RWPE2 (cell line): ENCODE measurements around the gene RPL10A.

Experiments used
- ATAC-seq: fragments of 200-7000 bp; cut with Tn5 transposase; 3 replicates; pipeline ENCODE4 v1.9.1; 2021; ENCODE audit warnings: low read depth
- DNase-seq: peaks from one replicate; pipeline ENCODE4 v3.0.0-alpha.2; 2020; ENCODE audit warnings: low spot score
- H3K27ac ChIP-seq: fragments of 450-650 bp; 2 replicates; pipeline ENCODE4 v1.5.1; 2017; ENCODE audit warnings: mild to moderate bottlenecking; ENCODE audit not compliant: poor library complexity, severe bottlenecking
- H3K27me3 ChIP-seq: fragments of 250-450 bp; sonication (Bioruptor Pico); 2 replicates; pipeline ENCODE4 v1.5.1; 2021; ENCODE audit warnings: mild to moderate bottlenecking, moderate library complexity; ENCODE audit not compliant: insufficient read depth, poor library complexity, severe bottlenecking
- H3K36me3 ChIP-seq: fragments of 250-450 bp; sonication (Bioruptor Pico); 2 replicates; pipeline ENCODE4 v1.5.1; 2020; ENCODE audit warnings: low read depth, mild to moderate bottlenecking, moderate library complexity
- H3K4me1 ChIP-seq: fragments of 250-450 bp; sonication (Bioruptor Pico); 2 replicates; pipeline ENCODE4 v1.5.1; 2021; ENCODE audit warnings: mild to moderate bottlenecking, moderate library complexity; ENCODE audit not compliant: insufficient read depth, poor library complexity, severe bottlenecking
- H3K4me3 ChIP-seq: fragments of 250-450 bp; sonication (Bioruptor Pico); 2 replicates; pipeline ENCODE4 v1.5.1; 2021; ENCODE audit warnings: mild to moderate bottlenecking, moderate library complexity; ENCODE audit not compliant: severe bottlenecking
- H3K9me3 ChIP-seq: fragments of 250-450 bp; sonication (Bioruptor Pico); 2 replicates; pipeline ENCODE4 v1.5.1; 2021; ENCODE audit warnings: mild to moderate bottlenecking, moderate library complexity; ENCODE audit not compliant: severe bottlenecking
- CTCF ChIP-seq: fragments of 450-650 bp; IDR thresholded peaks from one replicate; pipeline ENCODE4 v1.5.1; 2017; ENCODE audit warnings: mild to moderate bottlenecking, moderate library complexity; ENCODE audit not compliant: poor library complexity, severe bottlenecking

The RPL10A gene

GRCh38 chr6:35454391-35455110 lies 13.7 kb upstream of the RPL10A start:
- ATAC-seq, result no peak; the same call in 2 of the 3 replicates
- Histone ChIP-seq H3K4me1 (peaks cover 13% of the 10 kb centered on the region), H3K9me3 (no peaks in the 10 kb centered on the region), H3K36me3 (peaks cover 53% of the 10 kb centered on the region), H3K4me3 (no peak overlapping the region), H3K27ac (peak overlapping the region; percentile 47), H3K27me3 (no peaks in the 10 kb centered on the region)
- no peak for DNase-seq
- TF ChIP-seq CTCF, result no peak

GRCh38 chr6:35457907-35458306 lies 10.3 kb upstream of the RPL10A start:
- TF ChIP-seq CTCF, result no peak
- DNase-seq, result no peak
- Histone ChIP-seq H3K36me3 (peaks cover 84% of the 10 kb centered on the region), H3K4me1 (peaks cover 13% of the 10 kb centered on the region), H3K4me3 (no peak overlapping the region), H3K27ac (no peak overlapping the region), H3K9me3 (no peaks in the 10 kb centered on the region), H3K27me3 (no peaks in the 10 kb centered on the region)
- no peak for ATAC-seq

- Histone ChIP-seq H3K9me3 (no peaks in the 10 kb centered on the region), H3K27ac (no peak overlapping the region), H3K36me3 (peaks cover 86% of the 10 kb centered on the region), H3K27me3 (no peaks in the 10 kb centered on the region), H3K4me3 (no peak overlapping the region), H3K4me1 (no peaks in the 10 kb centered on the region)
- DNase-seq (no peak), ATAC-seq (no peak; the same call in 2 of the 3 replicates)
- no peak for TF ChIP-seq CTCF
Measured at GRCh38 chr6:35461270-35461669, 6.9 kb upstream of the RPL10A start.

- peaks cover 76% of the 10 kb centered on the region for H3K36me3 ChIP-seq
- no peaks in the 10 kb centered on the region for H3K27me3 ChIP-seq
- DNase-seq (no peak), ATAC-seq (no peak)
- H3K4me3 ChIP-seq, result no peak overlapping the region
- TF ChIP-seq CTCF, result no peak
- peaks cover 4% of the 10 kb centered on the region for H3K4me1 ChIP-seq
- no peak overlapping the region for H3K27ac ChIP-seq
- no peaks in the 10 kb centered on the region for H3K9me3 ChIP-seq
Measured at GRCh38 chr6:35463292-35463691, 4.9 kb upstream of the RPL10A start.

GRCh38 chr6:35465646-35466045 lies 2.6 kb upstream of the RPL10A start:
- no peaks in the 10 kb centered on the region for H3K27me3 ChIP-seq
- H3K4me1 ChIP-seq, result peaks cover 11% of the 10 kb centered on the region
- no peaks in the 10 kb centered on the region for H3K9me3 ChIP-seq
- no peak overlapping the region for H3K27ac ChIP-seq
- no peak overlapping the region for H3K4me3 ChIP-seq
- DNase-seq (no peak), ATAC-seq (no peak)
- TF ChIP-seq CTCF, result no peak
- peaks cover 79% of the 10 kb centered on the region for H3K36me3 ChIP-seq
